Measurements from ENCODE around the gene ENDOD1.
A peak's percentile ranks its signal among the peaks of the same experiment; 100 is the strongest.
"Not testable (repeated sequence)": the region's sequence is repeated elsewhere in the genome, so short reads cannot be mapped to it uniquely, and the experiment has no call there.

ENDOD1 gene, protein sequence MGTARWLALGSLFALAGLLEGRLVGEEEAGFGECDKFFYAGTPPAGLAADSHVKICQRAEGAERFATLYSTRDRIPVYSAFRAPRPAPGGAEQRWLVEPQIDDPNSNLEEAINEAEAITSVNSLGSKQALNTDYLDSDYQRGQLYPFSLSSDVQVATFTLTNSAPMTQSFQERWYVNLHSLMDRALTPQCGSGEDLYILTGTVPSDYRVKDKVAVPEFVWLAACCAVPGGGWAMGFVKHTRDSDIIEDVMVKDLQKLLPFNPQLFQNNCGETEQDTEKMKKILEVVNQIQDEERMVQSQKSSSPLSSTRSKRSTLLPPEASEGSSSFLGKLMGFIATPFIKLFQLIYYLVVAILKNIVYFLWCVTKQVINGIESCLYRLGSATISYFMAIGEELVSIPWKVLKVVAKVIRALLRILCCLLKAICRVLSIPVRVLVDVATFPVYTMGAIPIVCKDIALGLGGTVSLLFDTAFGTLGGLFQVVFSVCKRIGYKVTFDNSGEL

DNA sequence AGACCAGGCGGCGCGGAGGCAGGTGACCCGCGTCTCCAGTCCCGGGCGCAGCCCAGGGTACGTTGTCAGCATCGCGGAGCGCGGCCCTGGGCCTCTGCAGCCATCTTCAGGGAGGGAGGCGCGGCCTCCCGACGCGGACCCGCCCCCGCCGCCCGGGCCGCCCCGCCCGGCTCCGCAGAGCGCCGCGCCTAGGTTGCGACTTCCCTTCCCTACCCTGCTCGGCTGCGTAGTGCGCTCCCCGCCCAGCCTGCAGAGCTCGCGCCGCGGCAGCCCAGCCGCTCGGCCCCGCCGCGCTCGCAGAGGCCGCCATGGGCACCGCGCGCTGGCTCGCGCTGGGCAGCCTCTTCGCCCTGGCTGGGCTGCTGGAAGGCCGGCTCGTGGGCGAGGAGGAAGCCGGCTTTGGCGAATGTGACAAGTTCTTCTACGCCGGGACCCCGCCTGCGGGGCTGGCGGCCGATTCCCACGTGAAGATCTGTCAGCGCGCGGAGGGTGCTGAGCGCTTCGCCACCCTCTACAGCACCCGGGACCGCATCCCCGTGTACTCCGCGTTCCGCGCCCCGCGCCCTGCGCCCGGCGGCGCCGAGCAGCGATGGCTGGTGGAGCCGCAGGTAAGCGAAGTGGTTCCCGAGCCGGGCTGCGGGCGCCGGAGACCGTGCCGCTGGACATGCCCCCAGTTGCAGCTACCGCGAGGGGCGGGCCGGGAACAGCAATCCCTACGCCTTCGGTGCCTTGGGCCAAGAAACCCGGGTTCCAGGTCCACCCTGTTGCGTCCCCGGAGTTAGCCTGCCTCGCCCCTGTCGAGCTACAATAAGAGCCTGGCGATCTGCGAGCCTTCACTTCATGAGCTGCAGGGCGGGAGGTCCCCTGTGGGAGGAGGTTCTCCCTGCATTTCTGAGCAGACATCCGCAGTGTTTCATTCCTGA, at the start of gene ENDOD1:
ENDOD1 (plus strand) TSS at position 227 of the 923 bp plus-strand sequence; CDS start at position 309, 82 bp downstream.
- Histone ChIP-seq H3K36me3 (ENCODE audit: insufficient read depth, low read length) (no peaks in the 10 kb centered on the region), H3K27me3 (ENCODE audit: insufficient read depth, low read length) (no peaks in the 10 kb centered on the region), H3K4me3 (ENCODE audit: low read length) (peak within 1 kb of the TSS; percentile 86), H2AFZ (ENCODE audit: low read depth, low read length) (peak within 1 kb of the TSS; percentile 99), H3K4me1 (ENCODE audit: insufficient read depth, low read length) (peaks cover 6% of the 10 kb centered on the region), H3K9me3 (ENCODE audit: low read length) (no peaks in the 10 kb centered on the region)

DNA sequence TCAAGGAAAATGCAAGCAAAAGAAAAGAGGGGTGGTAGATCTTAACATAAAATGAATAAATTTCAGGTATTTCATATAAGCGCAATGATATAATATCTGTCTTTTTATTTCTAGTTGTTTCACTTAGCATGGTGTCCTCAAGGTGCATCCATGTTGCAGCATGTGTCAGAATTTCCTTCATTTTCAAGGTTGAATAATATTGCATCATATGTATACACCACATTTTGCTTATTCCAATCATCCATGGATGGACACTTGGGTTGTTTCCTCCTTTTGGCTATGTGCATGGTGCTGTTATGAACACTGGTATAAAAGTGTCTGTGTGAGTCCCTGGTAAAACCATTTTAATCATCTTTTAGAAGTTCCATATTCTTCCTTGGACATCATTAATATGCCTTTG, 47.4 kb upstream of the ENDOD1 start:
- H2AFZ ChIP-seq (ENCODE audit: low read depth, low read length), result no peak overlapping the region
- no peaks in the 10 kb centered on the region for H3K36me3 ChIP-seq (ENCODE audit: insufficient read depth, low read length)
- no peaks in the 10 kb centered on the region for H3K4me1 ChIP-seq (ENCODE audit: insufficient read depth, low read length)
- H3K27me3 ChIP-seq (ENCODE audit: insufficient read depth, low read length), result peaks cover 5% of the 10 kb centered on the region
- H3K4me3 ChIP-seq (ENCODE audit: low read length), result no peak overlapping the region
- H3K9me3 ChIP-seq (ENCODE audit: low read length), result no peaks in the 10 kb centered on the region

DNA sequence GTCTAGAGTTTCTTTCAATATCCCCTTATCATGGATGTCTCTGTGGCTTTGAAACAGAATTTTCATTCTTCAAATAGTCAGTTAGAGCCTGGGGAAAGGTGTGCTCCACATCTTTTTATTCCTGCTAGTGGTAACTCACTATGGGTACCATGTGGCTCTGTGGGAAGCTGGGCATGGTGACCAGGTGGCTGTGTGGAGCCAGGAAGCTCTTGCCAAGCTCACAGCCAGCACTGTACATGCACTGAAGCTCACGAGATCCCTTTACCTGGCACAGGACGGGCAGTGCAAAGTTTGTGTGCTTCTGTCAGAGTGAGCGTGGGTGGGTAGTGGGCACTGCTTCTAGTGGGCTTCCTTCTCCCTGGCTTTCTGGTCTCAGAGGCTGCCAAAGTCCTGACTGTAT, 46.7 kb upstream of the ENDOD1 start:
- Histone ChIP-seq H3K9me3 (ENCODE audit: low read length) (no peaks in the 10 kb centered on the region), H3K4me1 (ENCODE audit: insufficient read depth, low read length) (no peaks in the 10 kb centered on the region), H3K36me3 (ENCODE audit: insufficient read depth, low read length) (no peaks in the 10 kb centered on the region), H3K27me3 (ENCODE audit: insufficient read depth, low read length) (peaks cover 5% of the 10 kb centered on the region), H2AFZ (ENCODE audit: low read depth, low read length) (no peak overlapping the region), H3K4me3 (ENCODE audit: low read length) (no peak overlapping the region)

DNA sequence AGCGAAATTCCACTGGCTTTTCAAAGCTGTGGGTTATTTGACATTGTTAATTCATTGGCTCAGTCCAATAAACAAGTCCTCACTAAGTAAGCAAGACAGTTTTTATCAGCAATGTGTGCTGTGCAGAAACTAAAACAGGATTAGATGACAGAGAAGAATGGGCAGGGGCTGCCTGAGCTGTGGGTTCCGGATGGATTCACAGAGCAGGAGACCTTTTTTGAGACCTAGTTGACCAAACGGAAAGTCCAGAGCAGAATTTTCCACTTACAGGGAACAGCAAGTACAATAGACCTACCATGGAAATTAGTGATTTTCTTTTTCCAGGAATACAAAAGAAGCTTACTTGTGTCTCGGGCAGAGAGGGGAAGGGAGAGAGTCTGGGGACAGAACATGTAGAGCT, 45.6 kb upstream of the ENDOD1 start:
- no peak overlapping the region for H3K4me3 ChIP-seq (ENCODE audit: low read length)
- H3K36me3 ChIP-seq (ENCODE audit: insufficient read depth, low read length), result no peaks in the 10 kb centered on the region
- H3K4me1 ChIP-seq (ENCODE audit: insufficient read depth, low read length), result no peaks in the 10 kb centered on the region
- no peaks in the 10 kb centered on the region for H3K9me3 ChIP-seq (ENCODE audit: low read length)
- no peak overlapping the region for H2AFZ ChIP-seq (ENCODE audit: low read depth, low read length)
- peaks cover 5% of the 10 kb centered on the region for H3K27me3 ChIP-seq (ENCODE audit: insufficient read depth, low read length)

DNA sequence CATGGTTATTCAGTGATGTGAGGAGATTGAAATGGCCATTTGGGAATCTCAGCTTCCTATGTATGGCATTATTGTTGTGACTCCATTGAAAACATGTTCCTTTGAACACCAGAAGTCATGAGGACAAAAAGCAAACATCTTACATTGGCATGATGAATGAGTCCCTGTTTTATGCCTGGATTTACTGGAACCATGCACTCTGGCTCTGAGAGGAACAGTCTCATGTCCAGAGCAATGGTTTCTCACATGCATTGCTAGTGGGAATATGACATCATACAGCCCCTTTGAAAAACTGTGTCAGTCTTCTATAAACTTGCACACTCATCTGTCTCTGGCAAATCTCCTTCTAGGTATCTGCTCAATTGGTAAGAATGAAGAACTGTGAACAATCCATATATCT, 43.8 kb upstream of the ENDOD1 start:
- peaks cover 5% of the 10 kb centered on the region for H3K27me3 ChIP-seq (ENCODE audit: insufficient read depth, low read length)
- no peak overlapping the region for H3K4me3 ChIP-seq (ENCODE audit: low read length)
- no peaks in the 10 kb centered on the region for H3K9me3 ChIP-seq (ENCODE audit: low read length)
- H2AFZ ChIP-seq (ENCODE audit: low read depth, low read length), result no peak overlapping the region
- no peaks in the 10 kb centered on the region for H3K36me3 ChIP-seq (ENCODE audit: insufficient read depth, low read length)
- no peaks in the 10 kb centered on the region for H3K4me1 ChIP-seq (ENCODE audit: insufficient read depth, low read length)

DNA sequence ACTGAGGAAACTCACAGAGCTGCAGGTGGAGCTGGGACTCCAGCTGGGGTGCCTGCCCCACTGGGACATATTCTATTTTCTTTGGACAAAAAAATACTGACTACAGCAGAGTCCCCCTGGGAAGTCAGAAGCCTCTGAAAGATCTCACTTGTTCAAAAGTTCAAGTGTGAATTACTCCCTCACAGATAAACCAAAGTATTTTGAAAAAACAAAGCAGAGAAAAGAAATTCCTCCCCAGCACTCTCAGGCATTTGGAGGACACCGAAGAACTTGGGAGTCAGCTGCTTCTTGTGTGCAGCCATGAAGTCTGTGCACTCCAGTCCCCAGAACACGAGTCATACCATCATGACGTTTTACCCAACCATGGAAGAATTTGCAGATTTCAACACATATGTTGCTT, 40.5 kb upstream of the ENDOD1 start, which contains the start of gene KDM4F:
KDM4F (plus strand) TSS at position 301 of the 400 bp plus-strand sequence.
- H2AFZ ChIP-seq (ENCODE audit: low read depth, low read length); H3K9me3 ChIP-seq (ENCODE audit: low read length); H3K27me3 ChIP-seq (ENCODE audit: insufficient read depth, low read length); H3K36me3 ChIP-seq (ENCODE audit: insufficient read depth, low read length); H3K4me1 ChIP-seq (ENCODE audit: insufficient read depth, low read length); H3K4me3 ChIP-seq (ENCODE audit: low read length): not testable (repeated sequence)

DNA sequence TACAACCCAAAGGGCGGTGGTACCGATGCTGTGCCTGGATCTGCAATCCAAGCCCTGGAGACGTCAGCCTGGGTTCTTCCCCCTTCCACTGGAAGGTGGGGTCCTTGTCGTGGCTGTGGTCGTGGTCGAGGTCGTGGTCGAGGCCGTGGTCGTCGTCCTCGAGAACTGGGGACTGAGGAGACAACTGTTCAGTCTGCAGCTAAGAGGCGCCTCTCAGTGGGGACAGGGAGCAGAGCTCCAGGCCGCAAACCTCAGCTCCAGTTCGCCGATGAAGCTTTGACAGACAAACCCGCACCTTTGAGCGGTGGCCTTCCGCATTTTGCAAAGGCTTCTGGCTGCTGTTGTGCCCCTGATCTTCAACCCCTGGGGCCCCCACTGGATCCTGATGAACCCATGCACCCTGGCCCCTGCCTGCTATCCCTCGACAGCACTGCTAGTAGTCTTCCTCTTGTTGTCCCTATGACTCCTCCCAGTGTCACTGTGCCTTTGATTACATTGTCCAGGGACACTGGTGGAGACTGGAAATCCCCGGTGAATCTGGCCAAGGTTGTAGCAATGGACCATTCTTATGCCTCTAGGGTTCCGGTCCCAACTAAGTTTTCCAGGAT, 38.9 kb upstream of the ENDOD1 start:
- Histone ChIP-seq H3K4me3 (ENCODE audit: low read length) (no peak overlapping the region), H3K27me3 (ENCODE audit: insufficient read depth, low read length) (peaks cover 4% of the 10 kb centered on the region), H3K4me1 (ENCODE audit: insufficient read depth, low read length) (no peaks in the 10 kb centered on the region), H2AFZ (ENCODE audit: low read depth, low read length) (no peak overlapping the region), H3K36me3 (ENCODE audit: insufficient read depth, low read length) (no peaks in the 10 kb centered on the region), H3K9me3 (ENCODE audit: low read length) (no peaks in the 10 kb centered on the region)

DNA sequence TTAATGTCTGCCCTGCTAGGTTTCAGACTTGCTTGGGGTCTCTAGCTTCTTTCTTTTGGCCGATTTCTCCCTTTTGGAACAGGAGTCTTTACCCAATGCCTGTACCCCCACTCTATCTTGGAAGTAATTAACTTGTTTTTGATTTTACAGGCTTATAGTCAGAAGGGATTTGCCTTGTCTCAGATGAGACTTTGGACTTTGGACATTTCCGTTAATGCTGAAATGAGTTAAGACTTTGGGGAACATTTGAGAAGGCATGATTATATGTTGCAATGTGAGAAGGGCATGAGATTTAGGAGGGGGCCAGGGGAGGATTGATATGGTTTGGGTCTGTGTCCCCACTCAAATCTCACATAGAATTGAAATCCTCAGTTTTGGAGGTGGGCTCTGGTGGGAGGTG, 35.3 kb upstream of the ENDOD1 start:
- peaks cover 8% of the 10 kb centered on the region for H3K27me3 ChIP-seq (ENCODE audit: insufficient read depth, low read length)

DNA sequence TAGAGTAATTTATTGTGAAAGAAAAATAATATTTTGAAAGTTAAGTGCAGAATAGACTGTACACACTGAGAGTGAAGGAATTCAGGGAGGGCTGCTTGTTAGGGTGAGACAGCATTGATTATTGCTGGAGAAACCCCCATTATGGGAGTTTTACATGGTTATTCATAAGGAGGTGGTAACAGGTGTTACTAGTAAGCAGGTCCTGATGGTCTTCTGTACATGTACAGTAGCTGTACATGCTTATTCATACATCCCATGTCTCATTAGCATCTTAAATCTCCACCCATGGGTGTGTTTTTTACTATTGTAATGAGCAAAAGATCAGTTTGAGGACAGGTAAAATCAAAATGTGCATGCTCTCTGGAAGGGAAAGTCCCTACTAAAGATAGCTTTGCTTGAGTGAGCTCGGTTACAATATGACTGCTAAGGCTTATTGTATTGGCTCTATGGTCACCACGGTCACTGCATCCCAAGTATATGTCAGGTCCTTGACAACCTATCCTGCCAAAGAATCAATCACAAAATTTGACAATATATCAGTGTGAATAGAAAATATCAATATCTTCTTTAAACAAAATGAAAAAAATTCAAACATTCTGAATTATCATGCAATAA, 34.3 kb upstream of the ENDOD1 start:
- peaks cover 8% of the 10 kb centered on the region for H3K27me3 ChIP-seq (ENCODE audit: insufficient read depth, low read length)
- H3K4me3 ChIP-seq (ENCODE audit: low read length), result no peak overlapping the region
- no peaks in the 10 kb centered on the region for H3K9me3 ChIP-seq (ENCODE audit: low read length)
- no peak overlapping the region for H2AFZ ChIP-seq (ENCODE audit: low read depth, low read length)
- H3K4me1 ChIP-seq (ENCODE audit: insufficient read depth, low read length), result no peaks in the 10 kb centered on the region
- no peaks in the 10 kb centered on the region for H3K36me3 ChIP-seq (ENCODE audit: insufficient read depth, low read length)

More for the DNA sequence above, 35.3 kb upstream of the ENDOD1 start:
- Histone ChIP-seq H3K36me3 (ENCODE audit: insufficient read depth, low read length) (no peaks in the 10 kb centered on the region), H3K9me3 (ENCODE audit: low read length) (no peaks in the 10 kb centered on the region), H3K4me3 (ENCODE audit: low read length) (no peak overlapping the region), H2AFZ (ENCODE audit: low read depth, low read length) (no peak overlapping the region), H3K4me1 (ENCODE audit: insufficient read depth, low read length) (no peaks in the 10 kb centered on the region)

DNA sequence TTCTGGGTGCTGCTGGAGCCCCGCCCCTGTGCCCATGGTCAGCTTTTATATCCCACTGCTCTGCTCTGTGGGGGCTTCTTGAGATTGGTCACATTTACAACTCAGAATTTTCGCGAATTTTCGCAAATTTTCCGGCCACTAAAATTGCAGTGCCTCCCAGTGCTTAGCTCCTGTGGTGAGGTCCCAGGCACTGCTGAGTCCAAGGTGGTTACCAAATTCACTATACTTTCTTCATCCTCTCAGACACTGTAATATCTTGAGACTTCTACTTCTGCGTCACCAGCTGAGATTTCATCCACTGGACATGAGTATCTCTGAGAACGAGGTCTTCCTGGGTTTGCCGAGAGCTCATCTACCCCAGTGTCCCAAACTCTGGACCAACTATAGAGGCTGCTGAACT, 31.7 kb upstream of the ENDOD1 start:
- Histone ChIP-seq H3K4me1 (ENCODE audit: insufficient read depth, low read length) (no peaks in the 10 kb centered on the region), H3K9me3 (ENCODE audit: low read length) (no peaks in the 10 kb centered on the region), H3K36me3 (ENCODE audit: insufficient read depth, low read length) (no peaks in the 10 kb centered on the region), H3K4me3 (ENCODE audit: low read length) (no peak overlapping the region), H2AFZ (ENCODE audit: low read depth, low read length) (no peak overlapping the region), H3K27me3 (ENCODE audit: insufficient read depth, low read length) (peaks cover 8% of the 10 kb centered on the region)

DNA sequence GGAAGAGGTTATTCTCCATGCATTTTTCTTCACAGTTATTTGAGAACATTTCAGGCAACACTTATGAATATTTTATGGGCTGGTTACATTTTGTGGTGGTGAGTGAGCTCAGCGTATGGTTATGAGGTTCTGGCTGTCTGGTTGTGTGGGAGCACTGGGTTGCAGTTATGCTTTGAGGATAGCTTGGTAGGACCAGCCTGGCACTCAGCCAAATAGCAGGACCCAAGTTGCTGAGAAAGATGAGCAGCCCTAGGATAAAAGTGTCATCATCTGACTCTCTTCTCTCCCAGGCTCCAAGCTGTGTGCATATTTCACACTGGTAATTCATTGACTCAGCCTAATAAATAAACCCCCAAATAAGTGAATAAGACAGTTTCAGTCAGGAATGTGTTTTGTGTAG, 31.0 kb upstream of the ENDOD1 start:
- H2AFZ ChIP-seq (ENCODE audit: low read depth, low read length), result no peak overlapping the region
- H3K36me3 ChIP-seq (ENCODE audit: insufficient read depth, low read length), result no peaks in the 10 kb centered on the region
- peaks cover 8% of the 10 kb centered on the region for H3K27me3 ChIP-seq (ENCODE audit: insufficient read depth, low read length)
- no peaks in the 10 kb centered on the region for H3K9me3 ChIP-seq (ENCODE audit: low read length)
- H3K4me1 ChIP-seq (ENCODE audit: insufficient read depth, low read length), result no peaks in the 10 kb centered on the region
- no peak overlapping the region for H3K4me3 ChIP-seq (ENCODE audit: low read length)

DNA sequence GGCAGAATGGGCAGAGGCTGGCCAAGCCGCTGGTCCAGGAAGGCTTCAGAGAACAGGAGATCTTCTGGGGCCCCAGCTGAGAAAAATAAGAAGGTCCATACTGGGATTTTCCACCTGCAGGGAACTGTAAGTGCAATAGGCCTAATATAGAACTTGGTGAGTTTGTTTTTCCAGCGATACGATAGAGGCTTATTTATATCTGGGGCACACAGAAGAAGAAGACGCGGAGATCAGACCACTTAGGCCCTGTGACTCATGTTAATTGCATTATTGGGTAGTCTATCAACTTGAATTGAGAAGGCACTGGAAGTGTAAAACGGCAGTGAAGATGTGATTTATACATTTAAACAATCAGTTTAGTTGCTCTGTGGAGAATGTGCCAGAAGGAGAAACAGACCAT, 30.6 kb upstream of the ENDOD1 start:
- Histone ChIP-seq H3K4me3 (ENCODE audit: low read length) (no peak overlapping the region), H3K9me3 (ENCODE audit: low read length) (no peaks in the 10 kb centered on the region), H2AFZ (ENCODE audit: low read depth, low read length) (no peak overlapping the region), H3K36me3 (ENCODE audit: insufficient read depth, low read length) (no peaks in the 10 kb centered on the region), H3K4me1 (ENCODE audit: insufficient read depth, low read length) (no peaks in the 10 kb centered on the region), H3K27me3 (ENCODE audit: insufficient read depth, low read length) (peaks cover 8% of the 10 kb centered on the region)

Data from neuron (in vitro differentiated cells).